GM18517 (cell line): ENCODE measurements around the gene FIBP.
A peak's percentile ranks its signal among the peaks of the same experiment; 100 is the strongest.

Experiments used
- ATAC-seq: cut with Tn5 transposase; IDR thresholded peaks from one replicate; pipeline ENCODE4 v1.9.1; 2021; ENCODE audit warnings: mild to moderate bottlenecking, moderate library complexity; ENCODE audit not compliant: unreplicated experiment

The FIBP gene

GRCh38 chr11:65860278-65861164 is 27.8 kb downstream of the FIBP start, which contains the start of gene MUS81:
MUS81 (plus strand) TSS chr11:65860433; CDS start chr11:65860754, 321 bp downstream.
- peak; percentile 36 for ATAC-seq

- ATAC-seq = peak; percentile 0
These were observed 28.4 kb downstream of the FIBP start for GRCh38 chr11:65859812-65860277.

- ATAC-seq = peak; percentile 50
These were observed 29.0 kb downstream of the FIBP start for GRCh38 chr11:65859095-65859811.

GRCh38 chr11:65858681-65859087 is 29.6 kb downstream of the FIBP start:
- ATAC-seq = no peak

- peak; percentile 45 for ATAC-seq
These were observed 30.2 kb downstream of the FIBP start, which contains the start of gene CFL1 for GRCh38 chr11:65857853-65858680. CFL1 (minus strand) TSS chr11:65858180; CDS start chr11:65858099, 81 bp downstream.

- ATAC-seq = no peak
These were observed 30.8 kb downstream of the FIBP start for GRCh38 chr11:65857500-65857852.

GRCh38 chr11:65856689-65857499 is 31.4 kb downstream of the FIBP start:
- ATAC-seq = no peak

GRCh38 chr11:65855927-65856363 is 32.3 kb downstream of the FIBP start:
- ATAC-seq = no peak

- no peak for ATAC-seq
These were observed 33.1 kb downstream of the FIBP start for GRCh38 chr11:65854852-65855837.

GRCh38 chr11:65854161-65854592 is 34.1 kb downstream of the FIBP start:
- no peak for ATAC-seq

GRCh38 chr11:65853246-65853979 is 34.9 kb downstream of the FIBP start:
- no peak for ATAC-seq

- no peak for ATAC-seq
These were observed 35.6 kb downstream of the FIBP start for GRCh38 chr11:65852508-65853245.

GRCh38 chr11:65851811-65852507 is 36.3 kb downstream of the FIBP start:
- ATAC-seq = no peak

- no peak for ATAC-seq
These were observed 37.1 kb downstream of the FIBP start for GRCh38 chr11:65851083-65851579.

- no peak for ATAC-seq
These were observed 37.8 kb downstream of the FIBP start for GRCh38 chr11:65850217-65851082.

- ATAC-seq = no peak
These were observed 38.5 kb downstream of the FIBP start for GRCh38 chr11:65849771-65850216.
